ENCODE measurements around the gene WDR76. TPM values are rescaled to one million over a fixed set of nuclear protein-coding genes. Genes with fewer than 3 reads are reported as not detected.
A peak's percentile ranks its signal among the peaks of the same experiment; 100 is the strongest.

Gene WDR76
- total and polyA plus RNA-seq, 2 donors from 2014 or later, result 0.73 to 4.8 TPM

- Histone ChIP-seq H3K9me3 (ENCODE audit: control insufficient read depth in 2 of 3, insufficient read depth in 1 of 3, low read length in 3 of 3) (no peaks in the 10 kb centered on the region), H3K9ac (ENCODE audit: low read length in 3 of 3) (no peak overlapping the region), H3K4me3 (ENCODE audit: low read length in 3 of 3) (no peak overlapping the region), H3K4me1 (ENCODE audit: control insufficient read depth in 2 of 3, insufficient read depth in 2 of 3, low read depth in 1 of 3, low read length in 3 of 3) (peaks cover 5 to 14% (median 13%) of the 10 kb centered on the region in 3 donors), H3K27ac (ENCODE audit: low read depth in 2 of 2, low read length in 2 of 2) (no peak overlapping the region), H3K36me3 (ENCODE audit: control insufficient read depth in 2 of 3, insufficient read depth in 3 of 3, low read length in 3 of 3) (peaks cover 4 to 8% (median 5%) of the 10 kb centered on the region in 3 donors), H3K27me3 (ENCODE audit: control insufficient read depth, insufficient read depth, low read length) (no peaks in the 10 kb centered on the region)
- DNase-seq, result no peak
- FAIRE-seq, result no peak
- TF ChIP-seq CTCF (IDR thresholded peaks at IDR 0.05; ENCODE audit: borderline replicate concordance, extremely low read depth, insufficient read depth), result no peak
- intact Hi-C loops (cut with DNase I), result no loop called here
Observed at GRCh38 chr15:43789409-43789808, 37.4 kb upstream of the WDR76 start.

- Histone ChIP-seq H3K36me3 (ENCODE audit: control insufficient read depth in 2 of 3, insufficient read depth in 3 of 3, low read length in 3 of 3) (peaks cover 11 to 20% (median 20%) of the 10 kb centered on the region in 3 donors), H3K4me1 (ENCODE audit: control insufficient read depth in 2 of 3, insufficient read depth in 2 of 3, low read depth in 1 of 3, low read length in 3 of 3) (peaks cover 5 to 24% (median 22%) of the 10 kb centered on the region in 3 donors), H3K4me3 (ENCODE audit: low read length in 3 of 3) (peak within 1 kb of the TSS; percentile 96 to 100 (median 97)), H3K27me3 (ENCODE audit: control insufficient read depth, insufficient read depth, low read length) (no peaks in the 10 kb centered on the region), H3K9ac (ENCODE audit: low read length in 3 of 3) (peak within 1 kb of the TSS; percentile 96 to 100 (median 100)), H3K9me3 (ENCODE audit: control insufficient read depth in 2 of 3, insufficient read depth in 1 of 3, low read length in 3 of 3) (no peaks in the 10 kb centered on the region), H3K27ac (ENCODE audit: low read depth in 2 of 2, low read length in 2 of 2) (peak within 1 kb of the TSS; percentile 99)
- intact Hi-C loops (cut with DNase I), result no loop called here
- DNase-seq (peak; percentile 100), FAIRE-seq (peak; percentile 87)
- TF ChIP-seq CTCF (IDR thresholded peaks at IDR 0.05; ENCODE audit: borderline replicate concordance, extremely low read depth, insufficient read depth), result no peak
Observed at GRCh38 chr15:43791993-43792760, 34.6 kb upstream of the WDR76 start, which contains the start of gene SERF2. Gene SERF2 (plus strand): TSS chr15:43792320. CDS start chr15:43792377, 57 bp downstream.

GRCh38 chr15:43792761-43793476, 33.9 kb upstream of the WDR76 start:
- Histone ChIP-seq H3K4me3 (ENCODE audit: low read length in 3 of 3) (peak overlapping the region; percentile 96 to 100 (median 97)), H3K27me3 (ENCODE audit: control insufficient read depth, insufficient read depth, low read length) (no peaks in the 10 kb centered on the region), H3K36me3 (ENCODE audit: control insufficient read depth in 2 of 3, insufficient read depth in 3 of 3, low read length in 3 of 3) (peaks cover 11 to 20% (median 20%) of the 10 kb centered on the region in 3 donors), H3K27ac (ENCODE audit: low read depth in 2 of 2, low read length in 2 of 2) (peak overlapping the region; percentile 99), H3K9ac (ENCODE audit: low read length in 3 of 3) (peak overlapping the region; percentile 95 to 100 (median 100)), H3K4me1 (ENCODE audit: control insufficient read depth in 2 of 3, insufficient read depth in 2 of 3, low read depth in 1 of 3, low read length in 3 of 3) (peaks cover 5 to 24% (median 22%) of the 10 kb centered on the region in 3 donors), H3K9me3 (ENCODE audit: control insufficient read depth in 2 of 3, insufficient read depth in 1 of 3, low read length in 3 of 3) (no peaks in the 10 kb centered on the region)
- intact Hi-C loops (cut with DNase I), result no loop called here
- no peak for TF ChIP-seq CTCF (IDR thresholded peaks at IDR 0.05; ENCODE audit: borderline replicate concordance, extremely low read depth, insufficient read depth)
- FAIRE-seq (no peak), DNase-seq (peak in 1 of 5 donors; percentile 53)
